Bone marrow (tissue), 2 donors: ENCODE data around the gene TNS2.

Source experiments
- DNase-seq, 2 donors: peaks; one replicate each; lab custom pipeline; 2025; lab: John Stamatoyannopoulos, UW

The TNS2 gene

DNA sequence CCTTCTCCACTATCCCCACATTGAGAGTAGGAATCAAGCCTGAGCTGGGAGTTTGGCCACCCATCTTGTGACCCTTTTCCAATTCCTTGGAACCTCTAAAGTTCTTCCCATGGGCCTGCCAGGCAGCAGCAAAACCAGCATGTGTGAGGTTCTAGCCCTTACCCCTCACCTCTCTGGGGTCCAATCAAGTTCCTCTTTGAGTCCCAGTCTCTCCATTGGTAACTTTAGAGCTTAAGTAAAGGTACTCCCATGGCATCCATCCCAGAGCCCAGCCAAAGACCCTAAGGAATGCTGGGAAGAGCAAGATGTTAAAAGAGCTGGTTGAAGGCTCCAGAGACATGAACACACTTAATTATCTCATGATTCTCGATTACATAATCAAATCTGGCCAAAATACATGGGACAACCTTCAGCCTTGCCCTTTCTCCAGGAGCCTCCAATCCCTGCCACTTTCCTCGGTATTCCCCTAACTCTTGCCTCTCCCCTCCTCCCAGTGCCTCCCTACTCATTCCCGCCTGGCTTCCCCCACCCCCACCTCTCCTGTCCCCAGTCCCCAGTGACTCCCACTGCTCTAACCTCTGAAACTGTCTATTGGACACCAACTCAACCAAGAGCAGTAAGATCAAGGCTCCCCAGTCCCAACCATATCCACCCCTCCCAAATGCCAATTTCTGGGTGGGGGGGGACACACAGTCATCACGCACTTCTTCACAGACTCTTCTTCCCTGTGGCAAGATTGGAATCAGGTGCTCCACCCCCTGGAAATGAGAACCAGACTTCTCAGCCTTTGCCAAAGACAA is 4.8 kb upstream of the TNS2 start:
- DNase-seq, result no peak

DNA sequence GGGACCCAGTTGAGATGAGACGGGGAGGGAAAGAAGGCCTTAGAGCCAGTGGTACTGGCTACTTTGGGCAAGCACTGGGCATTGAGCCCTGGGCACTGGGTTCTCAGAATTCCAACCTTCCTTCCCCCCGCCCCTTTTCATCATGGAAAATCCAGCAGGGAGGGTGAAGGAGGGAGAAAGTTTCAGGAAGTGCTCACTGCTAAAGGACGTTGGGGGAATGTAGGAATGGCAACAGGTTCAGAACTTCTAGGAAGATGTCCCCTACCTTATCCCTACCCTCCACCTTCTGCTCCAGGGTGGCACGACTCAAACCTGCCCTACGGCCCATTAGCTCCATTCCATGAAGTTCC is 4.2 kb upstream of the TNS2 start:
- DNase-seq, result no peak

DNA sequence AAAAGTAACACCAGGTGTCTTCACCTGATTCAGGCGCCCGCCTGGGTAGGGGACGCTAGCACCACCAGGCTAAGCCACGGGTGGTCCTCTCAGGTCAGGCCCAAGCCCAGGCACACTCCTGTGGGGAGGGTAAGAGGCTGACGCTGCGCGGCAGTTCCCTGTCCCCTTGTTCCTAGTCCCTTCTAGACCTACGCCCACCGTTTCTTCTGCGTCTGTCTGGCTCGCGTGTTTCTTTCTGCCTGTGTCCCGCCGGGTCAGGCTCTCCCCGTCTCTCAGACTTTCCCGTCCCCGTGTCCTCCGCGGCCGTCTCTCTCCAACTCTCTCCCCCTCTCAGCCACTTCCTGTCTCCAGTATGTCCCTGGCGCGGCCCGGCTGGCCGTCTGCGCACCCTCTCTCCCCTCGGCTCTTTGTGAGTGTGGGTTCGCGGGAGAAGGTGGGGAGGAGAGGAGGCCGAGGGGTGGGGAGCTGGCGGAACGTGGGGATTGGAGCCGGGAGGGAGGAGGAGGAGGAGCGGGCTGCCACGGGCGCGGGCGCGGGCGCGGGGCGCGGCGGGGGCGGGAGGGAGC is 3.1 kb upstream of the TNS2 start:
- peak; percentile 32 to 48 for DNase-seq

DNA sequence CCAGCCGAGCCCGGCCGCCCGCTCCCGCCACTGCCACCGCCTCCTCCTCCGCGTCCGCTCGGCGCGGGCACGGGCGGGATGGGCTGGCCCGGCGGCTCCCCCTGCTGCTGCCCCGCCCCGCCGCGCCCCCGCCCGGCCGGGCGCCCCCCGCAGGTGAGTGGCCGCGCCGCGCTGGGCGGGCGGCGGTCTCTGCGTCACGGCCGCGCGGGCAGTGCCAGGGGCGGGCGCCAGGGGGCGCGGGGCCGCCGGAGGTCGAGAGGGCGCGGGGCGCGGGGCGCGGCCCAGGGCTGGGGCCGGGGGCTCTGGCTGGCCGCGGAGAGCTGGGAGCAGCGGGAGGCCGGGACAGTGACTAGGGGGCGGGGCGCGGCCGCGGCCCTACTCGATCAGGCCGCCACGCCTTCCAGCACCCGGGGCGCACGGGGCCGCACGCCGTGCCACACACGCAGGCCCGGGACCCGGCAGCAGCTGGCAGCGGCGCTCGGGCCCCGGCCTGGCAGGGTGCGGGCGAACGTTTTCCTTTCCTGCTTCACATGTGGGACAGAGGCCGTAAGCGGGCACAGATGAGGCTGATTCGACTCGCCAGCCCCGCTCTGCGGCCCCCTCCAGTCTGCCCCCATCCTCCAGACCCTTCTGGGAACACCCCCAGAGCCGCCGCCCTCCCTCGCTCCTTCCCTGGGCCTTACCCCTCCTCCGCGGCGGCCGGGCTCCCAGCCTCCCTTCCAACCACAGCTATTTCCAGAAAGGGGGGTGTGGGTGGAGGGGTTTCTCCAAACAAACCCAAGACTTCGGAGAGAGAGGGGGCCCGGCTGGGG is 2.4 kb upstream of the TNS2 start:
- DNase-seq, result peak in 1 of 2 donors; percentile 48

DNA sequence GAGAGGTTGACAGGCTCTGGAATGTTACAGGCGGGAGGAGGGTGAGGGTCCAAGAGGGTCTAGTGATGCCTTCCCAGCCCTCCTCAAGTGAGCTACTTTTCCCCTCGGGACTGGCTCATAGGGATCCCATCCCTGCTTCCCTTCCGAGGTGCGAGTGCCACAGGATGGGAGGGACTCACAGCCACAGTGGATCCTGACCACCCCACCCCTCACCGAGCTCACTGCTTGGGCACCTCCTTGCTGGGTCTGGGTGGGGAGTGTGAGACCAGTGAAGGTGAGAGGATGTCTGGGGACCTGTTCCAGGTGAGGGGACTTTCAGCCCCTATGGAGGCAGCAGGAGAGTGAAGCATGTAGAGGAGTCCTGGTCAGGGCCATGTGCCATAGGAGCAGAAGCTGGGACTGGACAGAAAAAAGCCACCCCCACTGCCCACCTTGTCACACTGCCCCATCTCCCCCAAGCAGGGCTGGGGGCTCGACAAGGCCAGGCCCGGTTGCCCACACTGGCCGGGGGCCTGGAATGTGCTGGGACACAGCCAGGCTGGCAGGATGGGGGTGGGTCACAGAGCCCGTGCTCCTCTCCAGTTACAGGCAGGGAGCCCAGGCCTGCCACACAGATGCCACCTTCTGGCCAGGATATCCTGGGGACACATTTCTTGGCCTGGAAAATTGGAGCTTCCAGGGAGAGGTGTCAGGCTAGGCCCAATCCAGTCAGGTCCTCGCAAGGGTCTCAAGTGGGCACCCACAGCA is 1.7 kb upstream of the TNS2 start:
- DNase-seq, result no peak

DNA sequence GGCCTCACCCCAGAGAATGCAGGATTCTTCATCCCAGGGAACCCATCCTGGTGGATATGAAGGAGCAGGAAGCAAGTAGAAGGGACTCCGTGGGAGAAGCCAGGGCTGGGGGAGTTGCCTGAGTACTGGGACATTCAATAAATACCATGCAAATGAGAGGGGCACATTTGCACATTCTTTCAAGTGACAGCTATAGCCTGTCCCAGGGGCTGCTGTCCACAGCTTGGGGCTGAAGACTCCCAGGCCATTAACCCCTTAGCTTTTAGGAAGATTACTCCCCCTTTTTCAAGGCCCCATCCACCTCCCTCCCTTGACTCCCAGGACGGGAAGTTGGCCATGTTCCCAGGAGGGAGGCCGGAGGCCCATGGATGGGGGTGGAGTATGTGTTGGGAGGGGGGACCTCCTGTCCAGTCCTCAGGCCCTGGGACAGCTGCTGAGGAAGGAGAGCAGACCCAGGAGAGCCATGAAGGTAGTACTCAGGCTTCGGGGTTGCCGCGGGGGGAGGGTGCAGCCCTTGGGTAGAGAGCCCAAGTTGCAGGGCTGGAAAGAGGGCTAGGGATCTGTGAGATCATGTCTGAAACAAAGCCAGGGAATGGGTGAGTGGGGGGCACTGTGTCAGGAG is 974 bp upstream of the TNS2 start:
- no peak for DNase-seq

DNA sequence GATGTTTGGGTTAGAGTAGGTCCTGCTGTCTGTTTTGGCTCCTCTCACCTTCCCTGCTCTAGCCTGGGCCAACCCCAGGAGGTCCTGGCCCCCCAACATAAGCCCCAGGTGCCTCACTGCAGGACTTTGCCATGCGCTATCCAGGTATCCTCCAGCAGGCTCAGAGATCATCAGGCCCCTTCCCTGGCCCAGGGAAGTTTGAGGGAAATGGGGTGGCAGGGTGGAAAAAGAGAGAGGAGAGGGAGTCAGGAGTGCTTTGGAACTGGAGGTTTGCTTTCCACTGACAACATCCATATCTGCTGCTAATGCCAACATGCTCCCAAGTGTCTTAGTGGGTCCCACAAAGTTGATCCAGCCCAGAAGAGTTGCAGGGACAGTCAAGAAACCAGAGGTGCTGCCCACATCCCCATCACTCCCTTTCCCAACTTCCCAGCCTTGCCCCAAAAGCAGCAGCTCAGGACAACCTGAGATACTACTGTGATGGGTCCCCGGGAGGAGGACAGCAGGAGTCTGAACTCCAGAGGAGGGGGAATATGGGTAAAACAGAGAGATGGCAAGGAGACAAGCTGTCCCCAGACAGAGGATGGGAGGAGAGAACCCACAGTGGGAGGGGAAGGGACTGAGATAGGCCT is 677 bp downstream of the TNS2 start:
- no peak for DNase-seq

DNA sequence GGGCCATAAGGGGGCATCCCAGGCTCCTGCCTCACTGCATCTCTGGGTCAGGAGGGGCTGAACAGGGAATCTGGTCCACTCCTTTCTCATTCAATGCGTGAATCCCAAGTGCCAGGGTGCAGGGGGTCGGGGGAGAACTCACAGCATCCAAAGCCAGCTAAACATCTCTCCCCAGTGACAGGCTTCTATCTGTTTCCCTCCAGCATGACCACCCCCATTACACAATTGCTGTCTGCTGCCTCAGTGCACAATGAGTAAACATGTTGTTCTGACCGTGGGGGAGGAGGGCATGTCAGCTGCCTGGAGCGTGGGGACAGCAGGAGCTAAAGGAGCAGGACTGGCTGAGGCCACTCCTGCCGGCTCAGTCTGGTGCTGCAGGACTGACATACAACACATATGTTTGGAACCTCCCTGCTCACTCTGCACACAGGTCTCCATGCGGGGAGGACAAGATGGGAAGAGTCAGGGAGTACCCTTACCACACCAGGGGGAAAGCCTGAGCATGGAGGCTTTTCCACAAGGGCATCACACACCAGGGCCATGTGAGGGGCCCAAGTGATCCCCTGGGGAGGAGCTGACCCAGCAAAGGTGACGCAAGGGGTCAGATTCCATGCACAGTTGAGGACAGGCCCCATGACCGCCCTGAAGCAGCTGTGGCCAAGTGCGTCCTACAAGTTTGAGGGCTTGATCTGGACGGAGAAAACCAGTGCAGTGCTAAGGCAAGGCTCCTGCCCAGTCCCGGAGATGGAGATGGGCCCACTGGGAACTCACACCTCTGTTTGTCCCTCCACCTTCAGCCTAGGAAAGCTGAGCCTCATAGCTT is 1.4 kb downstream of the TNS2 start:
- DNase-seq, result no peak

DNA sequence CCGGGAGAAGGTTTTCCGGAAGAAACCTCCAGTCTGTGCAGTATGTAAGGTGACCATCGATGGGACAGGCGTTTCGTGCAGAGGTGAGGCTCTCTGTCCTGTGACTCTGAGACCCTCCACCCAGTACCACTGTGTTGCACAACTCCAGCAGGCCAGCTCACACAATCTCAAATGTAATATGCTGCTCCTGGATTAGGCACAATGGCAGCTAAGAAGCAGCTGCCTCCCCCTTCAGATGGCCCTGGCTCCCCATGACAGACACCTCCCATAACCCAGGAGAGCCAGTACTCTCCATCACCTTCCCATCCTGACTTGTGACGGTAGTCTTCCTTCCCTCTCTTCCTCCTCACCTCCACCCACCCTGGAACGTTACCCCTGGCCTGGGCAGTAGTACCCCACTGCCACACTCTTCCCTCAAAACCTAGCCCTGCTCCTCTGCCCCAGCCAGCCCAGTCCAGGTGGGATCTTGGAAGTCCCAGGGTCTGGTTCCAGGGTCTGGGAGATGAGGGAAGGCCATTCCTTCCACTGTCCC is 2.1 kb downstream of the TNS2 start:
- DNase-seq, result no peak

DNA sequence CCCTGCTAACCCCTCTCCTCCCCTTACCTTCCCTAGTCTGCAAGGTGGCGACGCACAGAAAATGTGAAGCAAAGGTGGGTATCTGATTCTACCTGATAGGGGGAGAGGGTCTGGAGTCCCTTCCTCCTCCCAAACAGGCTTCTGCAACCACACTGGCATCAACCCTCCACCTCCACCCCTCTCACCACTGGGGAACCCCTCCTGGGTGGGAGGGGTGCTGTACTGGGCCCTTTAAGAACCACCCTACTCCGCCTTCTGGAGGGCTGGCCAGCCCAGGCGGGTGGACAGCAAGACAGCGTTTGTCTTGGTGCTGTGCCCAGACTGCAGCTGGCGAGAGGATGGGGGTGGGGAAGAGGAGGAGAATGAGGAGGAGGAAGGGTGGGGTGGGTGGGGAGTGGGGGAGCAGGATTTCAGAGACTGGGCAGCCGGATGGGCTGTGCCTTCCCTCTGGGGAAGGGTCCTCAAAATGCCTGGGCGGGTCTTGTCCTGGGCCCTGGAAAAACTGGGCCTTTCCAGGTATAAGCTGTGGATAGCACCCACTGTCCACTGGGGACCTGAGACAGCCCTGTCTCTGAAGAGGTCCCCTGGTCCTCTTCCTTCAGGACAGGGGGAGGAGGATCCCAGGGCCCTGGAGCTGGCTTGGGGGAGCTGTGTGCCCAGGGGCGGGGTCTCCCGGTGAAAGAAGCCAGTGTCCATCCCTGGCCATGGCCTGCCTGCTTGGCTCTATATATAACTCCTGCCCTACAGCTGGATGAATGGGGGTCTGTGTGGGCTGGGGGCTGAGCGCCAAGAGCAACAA is 2.8 kb downstream of the TNS2 start:
- no peak for DNase-seq

DNA sequence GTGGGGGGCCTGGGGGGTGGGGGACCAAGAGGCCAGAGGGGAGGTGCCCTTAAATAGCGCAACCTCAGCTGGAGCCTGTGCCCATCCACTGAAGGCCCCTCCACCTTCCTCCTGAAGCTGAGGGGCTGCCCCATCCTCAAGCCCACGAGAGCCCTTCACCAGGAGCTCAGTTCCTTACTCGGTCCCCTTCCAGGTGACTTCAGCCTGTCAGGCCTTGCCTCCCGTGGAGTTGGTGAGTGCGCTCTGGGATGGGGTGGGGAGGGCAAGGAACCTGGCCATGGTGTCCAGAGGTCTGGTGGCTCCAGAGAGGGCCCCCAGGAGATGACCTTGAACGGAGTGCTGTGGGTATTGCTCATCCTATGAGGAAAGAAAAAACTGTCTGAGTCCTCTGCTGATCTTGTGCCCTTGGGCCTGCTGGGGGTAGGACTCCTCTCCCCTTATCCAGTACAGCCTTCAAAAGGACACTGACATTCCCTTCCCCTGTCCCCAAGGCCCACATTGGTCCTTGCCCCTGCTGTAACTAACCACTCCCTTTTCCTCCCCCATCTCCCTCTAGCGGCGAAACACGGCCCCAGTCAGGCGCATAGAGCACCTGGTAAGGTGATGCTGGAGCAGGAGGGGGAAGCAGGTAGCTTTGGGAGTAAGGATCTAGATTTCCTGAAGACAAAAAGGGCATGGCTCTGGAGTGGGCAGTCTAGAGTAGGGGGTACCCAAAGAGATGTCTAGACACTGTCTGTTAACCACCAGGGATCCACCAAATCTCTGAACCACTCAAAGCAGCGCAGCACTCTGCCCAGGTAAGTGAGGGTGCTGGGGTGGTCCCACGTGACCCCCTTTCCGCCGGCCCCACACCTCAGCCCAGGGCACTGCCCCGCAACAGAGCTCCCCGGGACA is 3.6 kb downstream of the TNS2 start:
- peak in 1 of 2 donors; percentile 41 for DNase-seq

DNA sequence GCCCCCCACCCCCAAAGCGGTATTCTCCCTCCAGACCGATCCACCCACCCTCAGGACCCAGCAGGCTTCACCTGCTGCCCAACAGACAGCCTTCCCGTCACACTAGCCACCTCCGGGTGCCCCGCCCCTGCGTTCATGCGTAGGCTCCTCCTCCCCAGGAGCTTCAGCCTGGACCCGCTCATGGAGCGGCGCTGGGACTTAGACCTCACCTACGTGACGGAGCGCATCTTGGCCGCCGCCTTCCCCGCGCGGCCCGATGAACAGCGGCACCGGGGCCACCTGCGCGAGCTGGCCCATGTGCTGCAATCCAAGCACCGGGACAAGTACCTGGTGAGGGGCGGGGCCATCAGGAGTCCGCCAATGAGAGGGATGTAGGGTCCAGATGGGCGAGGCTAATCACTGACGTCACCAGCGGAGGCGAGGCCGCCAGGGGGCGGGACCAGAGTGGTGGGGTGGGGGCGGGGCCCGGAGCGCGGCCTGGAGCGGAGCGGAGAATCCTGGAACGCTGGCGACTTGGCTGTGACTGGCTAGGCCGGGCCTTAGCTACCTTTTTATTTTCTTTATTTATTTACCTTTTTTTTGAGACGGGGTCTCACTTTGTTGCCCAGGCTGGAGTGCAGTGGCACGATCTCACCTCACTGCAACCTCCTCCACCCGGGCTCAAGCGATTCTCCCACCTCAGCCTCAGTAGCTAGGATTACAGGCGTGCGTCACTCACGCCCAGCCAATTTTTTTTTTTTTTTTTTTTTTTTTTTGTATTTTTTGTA is 4.4 kb downstream of the TNS2 start:
- peak; percentile 39 to 75 for DNase-seq

DNA sequence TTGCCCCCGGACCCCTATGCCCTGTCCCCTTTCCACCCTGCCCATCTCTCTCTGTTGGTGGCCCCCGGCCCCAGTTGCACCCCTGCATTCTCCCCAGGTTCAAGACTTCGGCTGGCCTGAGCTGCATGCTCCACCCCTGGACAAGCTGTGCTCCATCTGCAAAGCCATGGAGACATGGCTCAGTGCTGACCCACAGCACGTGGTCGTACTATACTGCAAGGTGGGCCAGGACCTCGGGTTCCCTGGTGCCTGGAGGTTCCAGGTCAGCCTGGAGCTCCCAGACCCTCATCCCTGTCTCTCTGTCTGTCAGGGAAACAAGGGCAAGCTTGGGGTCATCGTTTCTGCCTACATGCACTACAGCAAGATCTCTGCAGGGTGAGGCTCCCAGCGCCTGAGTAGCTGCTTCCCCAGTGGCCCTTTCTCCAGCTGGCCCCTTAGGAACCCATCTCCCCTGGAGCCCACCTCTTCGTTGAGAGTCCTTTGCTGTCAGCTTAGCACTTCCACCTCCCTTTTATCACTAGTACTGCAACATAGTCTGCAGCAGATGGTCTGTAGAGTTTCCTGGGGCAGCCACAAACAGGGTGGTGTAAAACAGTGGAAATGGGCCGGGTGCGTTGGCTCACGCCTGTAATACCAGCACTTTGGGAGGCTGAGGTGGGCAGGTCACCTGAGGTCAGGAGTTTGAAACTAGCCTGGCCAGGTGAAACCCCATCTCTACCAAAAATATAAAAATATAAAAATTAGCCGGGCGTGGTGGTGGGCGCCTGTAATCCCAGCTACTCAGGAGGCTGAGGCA is 5.8 kb downstream of the TNS2 start:
- no peak for DNase-seq

DNA sequence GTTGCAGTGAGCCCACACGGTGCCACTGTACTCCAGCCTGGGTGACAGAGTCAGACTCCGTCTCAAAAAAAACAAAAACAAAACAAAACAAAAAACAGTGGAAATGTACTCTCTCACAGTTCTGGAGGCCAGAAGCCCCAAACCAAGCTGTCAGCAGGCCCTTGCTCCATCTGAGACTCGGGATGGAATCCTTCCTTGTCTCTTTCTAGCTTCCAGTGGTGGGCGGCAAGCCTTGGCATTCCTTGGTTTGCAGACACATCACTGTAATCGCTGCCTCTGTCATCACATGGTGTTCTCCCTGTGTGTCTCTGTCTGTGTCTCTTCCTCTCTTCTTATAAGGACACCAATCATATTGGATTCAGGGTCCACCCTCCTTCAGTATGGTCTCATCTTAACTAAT is 6.4 kb downstream of the TNS2 start:
- no peak for DNase-seq

DNA sequence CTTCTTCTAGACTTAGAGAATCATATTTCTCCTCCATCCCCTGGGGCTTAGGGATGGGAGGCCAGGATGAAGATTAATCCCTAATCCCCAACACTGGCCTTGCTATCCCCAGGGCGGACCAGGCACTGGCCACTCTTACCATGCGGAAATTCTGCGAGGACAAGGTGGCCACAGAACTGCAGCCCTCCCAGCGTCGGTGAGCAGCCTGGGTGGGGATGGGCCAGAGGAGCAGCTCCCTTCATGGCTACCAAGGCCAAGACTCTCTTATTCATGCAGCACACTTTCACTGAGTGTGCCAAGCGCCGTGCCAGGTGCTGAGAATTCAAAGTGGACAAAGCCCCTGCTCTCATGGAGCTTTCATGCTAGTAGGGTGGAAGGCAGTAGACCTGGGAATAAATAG is 7.0 kb downstream of the TNS2 start:
- DNase-seq, result no peak

DNA sequence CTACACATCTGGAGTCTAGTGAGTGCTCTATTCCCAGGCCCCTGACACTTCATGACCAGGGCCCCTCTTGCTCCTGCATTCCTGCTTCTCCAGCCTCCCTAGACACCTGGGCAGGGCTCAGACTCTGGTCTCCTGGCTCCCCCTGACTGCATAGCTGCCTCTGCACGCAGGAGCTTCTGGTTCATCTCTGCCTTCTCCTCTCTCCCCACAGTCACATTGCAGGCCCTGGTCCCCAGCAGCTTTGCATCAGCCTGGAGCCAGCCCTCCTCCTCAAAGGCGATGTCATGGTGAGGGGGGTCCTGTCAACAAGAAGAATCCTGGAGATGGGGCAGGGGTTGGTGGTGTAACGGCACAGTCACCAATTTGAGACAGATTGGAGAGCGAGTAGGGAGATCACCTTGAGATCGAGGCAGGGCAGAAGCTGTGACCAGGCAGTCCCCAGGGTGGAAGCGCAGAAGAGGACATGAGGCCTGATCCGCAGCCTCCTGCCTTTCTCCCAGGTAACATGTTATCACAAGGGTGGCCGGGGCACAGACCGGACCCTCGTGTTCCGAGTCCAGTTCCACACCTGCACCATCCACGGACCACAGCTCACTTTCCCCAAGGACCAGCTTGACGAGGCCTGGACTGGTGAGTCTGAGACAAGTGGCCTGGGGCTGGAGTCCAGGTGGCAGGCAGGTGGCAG is 8.1 kb downstream of the TNS2 start:
- DNase-seq, result no peak
